WTC11 (cell line): ENCODE measurements around the gene SIGLEC5. TPM values are rescaled to one million over a fixed set of nuclear protein-coding genes. Genes with fewer than 3 reads are reported as not detected.

ENCODE experiments used
- ATAC-seq: fragments of 200-7000 bp; cut with Tn5 transposase; 2 replicates; pipeline ENCODE4 v1.10.0; 2021; ENCODE audit warnings: mild to moderate bottlenecking, moderate library complexity
- CTCF ChIA-PET: fragments of 300-600 bp; sonication (Branson Sonifier 250); formaldehyde crosslinking; loops from one replicate; lab custom pipeline; 2021; ENCODE audit warnings: antibody characterized with exemption; lab: Charles Lee
- POLR2A ChIA-PET: fragments of 350-600 bp; sonication (Branson Sonifier 250); formaldehyde crosslinking; loops from one replicate; lab custom pipeline; 2021; ENCODE audit warnings: antibody characterized with exemption; lab: Charles Lee
- DNase-seq: peaks from one replicate; pipeline ENCODE4 v3.0.0; 2021; ENCODE audit warnings: low spot score
- H3K27ac Mint-ChIP-seq: 2 replicates; pipeline ENCODE4 v1.8.0; 2021; ENCODE audit warnings: mixed read lengths
- H3K27me3 Mint-ChIP-seq: 2 replicates; pipeline ENCODE4 v1.8.0; 2021; ENCODE audit warnings: low read depth, mild to moderate bottlenecking, moderate library complexity, mixed read lengths
- H3K36me3 Mint-ChIP-seq: 2 replicates; pipeline ENCODE4 v1.8.0; 2021; ENCODE audit warnings: mixed read lengths
- H3K4me1 Mint-ChIP-seq: 2 replicates; pipeline ENCODE4 v1.8.0; 2022; ENCODE audit warnings: mixed read lengths
- H3K4me3 Mint-ChIP-seq: 2 replicates; pipeline ENCODE4 v1.8.0; 2021; ENCODE audit warnings: mild to moderate bottlenecking, moderate library complexity, mixed read lengths
- H3K9me3 Mint-ChIP-seq: 2 replicates; pipeline ENCODE4 v1.8.0; 2021; ENCODE audit warnings: mixed read lengths
- ATF1 ChIP-seq: sonication (generic); formaldehyde crosslinking; IDR thresholded peaks from 2 replicates; pipeline ENCODE4 v1.8.1; 2023; ENCODE audit warnings: mild to moderate bottlenecking, moderate library complexity, missing genetic modification reagents
- CDX4 ChIP-seq: fragments of 250-450 bp; sonication (Bioruptor Pico); IDR thresholded peaks from 2 replicates; pipeline ENCODE4 v1.9.0; 2021; ENCODE audit warnings: moderate library complexity, mild to moderate bottlenecking, inconsistent platforms, borderline replicate concordance
- CTCF ChIP-seq: fragments of 200-600 bp; IDR thresholded peaks from 2 replicates; pipeline ENCODE4 v1.8.0; 2022; ENCODE audit warnings: antibody characterized with exemption
- E2F4 ChIP-seq: sonication (generic); formaldehyde crosslinking; IDR thresholded peaks from 2 replicates; pipeline ENCODE4 v1.8.1; 2022; ENCODE audit warnings: low read depth, mild to moderate bottlenecking, moderate library complexity, missing genetic modification reagents, borderline replicate concordance
- E2F5 ChIP-seq: sonication (generic); formaldehyde crosslinking; IDR thresholded peaks from 2 replicates; pipeline ENCODE4 v1.8.1; 2022; ENCODE audit warnings: mild to moderate bottlenecking, moderate library complexity, missing genetic modification reagents
- ESRRA ChIP-seq: sonication (generic); formaldehyde crosslinking; IDR thresholded peaks from 2 replicates; pipeline ENCODE4 v1.8.1; 2022; ENCODE audit warnings: mild to moderate bottlenecking, missing genetic modification reagents, borderline replicate concordance
- ETV6 ChIP-seq: sonication (generic); formaldehyde crosslinking; IDR thresholded peaks from 2 replicates; pipeline ENCODE4 v1.8.1; 2022; ENCODE audit warnings: mild to moderate bottlenecking, missing genetic modification reagents
- FOXK1 ChIP-seq: sonication (generic); formaldehyde crosslinking; IDR thresholded peaks from 2 replicates; pipeline ENCODE4 v1.8.0; 2022; ENCODE audit warnings: mild to moderate bottlenecking, moderate library complexity, missing genetic modification reagents
- MAX ChIP-seq: sonication (generic); formaldehyde crosslinking; IDR thresholded peaks from 2 replicates; pipeline ENCODE4 v1.8.0; 2022; ENCODE audit warnings: mild to moderate bottlenecking, missing genetic modification reagents
- NR3C1 ChIP-seq: sonication (generic); formaldehyde crosslinking; conservative IDR thresholded peaks from 2 replicates; pipeline ENCODE4 v1.8.1; 2023; ENCODE audit warnings: low read depth, mild to moderate bottlenecking, missing genetic modification reagents
- PRRX2 ChIP-seq: fragments of 250-450 bp; sonication (Bioruptor Pico); IDR thresholded peaks from 2 replicates; pipeline ENCODE4 v1.8.0; 2021; ENCODE audit warnings: mild to moderate bottlenecking
- RORB ChIP-seq: fragments of 250-450 bp; sonication (Bioruptor Pico); IDR thresholded peaks from 2 replicates; pipeline ENCODE4 v1.9.0; 2021; ENCODE audit warnings: mild to moderate bottlenecking
- SMAD4 ChIP-seq: sonication (generic); formaldehyde crosslinking; IDR thresholded peaks from 2 replicates; pipeline ENCODE4 v1.8.0; 2022; ENCODE audit warnings: mild to moderate bottlenecking, missing genetic modification reagents
- SOX15 ChIP-seq: fragments of 250-450 bp; sonication (Bioruptor Pico); IDR thresholded peaks from 2 replicates; pipeline ENCODE4 v1.9.0; 2021; ENCODE audit warnings: mild to moderate bottlenecking
- ZNF232 ChIP-seq: sonication (generic); formaldehyde crosslinking; IDR thresholded peaks from 2 replicates; pipeline ENCODE4 v1.8.0; 2022; ENCODE audit warnings: mild to moderate bottlenecking, missing genetic modification reagents
- ZNF317 ChIP-seq: sonication (generic); formaldehyde crosslinking; IDR thresholded peaks from 2 replicates; pipeline ENCODE4 v1.8.1; 2023; ENCODE audit warnings: low read depth, mild to moderate bottlenecking, moderate library complexity, missing genetic modification reagents, borderline replicate concordance
- ZNF671 ChIP-seq: fragments of 250-450 bp; sonication (Bioruptor Pico); IDR thresholded peaks from 2 replicates; pipeline ENCODE4 v1.8.0; 2021; ENCODE audit warnings: mild to moderate bottlenecking
- total RNA-seq: library from RNA; stranded (reverse); gene quantifications from 3 replicates; pipeline ENCODE4 v1.2.3, GENCODE V29; 2021
- TF ChIP-seq, protein P1 (sequence below): sonication (generic); formaldehyde crosslinking; IDR thresholded peaks from 2 replicates; pipeline ENCODE4 v1.8.0; 2022; ENCODE audit warnings: missing genetic modification reagents
- TF ChIP-seq, protein P2 (sequence below): sonication (generic); formaldehyde crosslinking; IDR thresholded peaks from 2 replicates; pipeline ENCODE4 v1.8.0; 2022; ENCODE audit warnings: mild to moderate bottlenecking, missing genetic modification reagents
- TF ChIP-seq, protein P3 (sequence below): fragments of 250-450 bp; sonication (Bioruptor Pico); IDR thresholded peaks from 2 replicates; pipeline ENCODE4 v2.1.2; 2022; ENCODE audit warnings: mild to moderate bottlenecking, moderate library complexity
- TF ChIP-seq, protein P4 (sequence below): sonication (generic); formaldehyde crosslinking; conservative IDR thresholded peaks from 2 replicates; pipeline ENCODE4 v1.8.1; 2022; ENCODE audit warnings: mild to moderate bottlenecking, missing genetic modification reagents

SIGLEC5 gene
- total RNA-seq, 1 experiment from 2014 or later: 0.15 TPM

DNA sequence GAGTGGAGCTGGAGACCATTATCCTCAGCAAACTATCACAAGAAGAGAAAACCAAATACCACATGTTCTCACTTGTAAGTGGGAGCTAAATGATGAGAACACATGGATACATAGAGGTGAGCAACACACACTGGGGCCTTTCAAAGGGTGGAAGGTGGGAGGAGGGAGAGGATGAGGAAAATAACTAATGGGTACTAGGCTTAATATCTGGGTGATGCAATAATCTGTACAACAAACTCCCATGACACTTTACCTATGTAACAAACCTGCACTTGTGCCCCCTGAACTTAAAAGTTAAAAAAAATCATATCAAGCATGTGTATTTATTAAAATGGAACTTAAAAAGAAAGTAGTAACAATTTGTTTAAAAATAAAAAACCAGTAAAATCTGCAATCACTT is 11.4 kb upstream of the SIGLEC5 start:
- no peak for DNase-seq
- no peak for TF ChIP-seq FOXK1 (CRISPR knock-in tag)
- TF ChIP-seq ZNF671: no peak
- no peak for TF ChIP-seq E2F5
- TF ChIP-seq ATF1 (CRISPR knock-in tag): no peak
- no peak for TF ChIP-seq E2F4 (CRISPR knock-in tag)
- no peak for TF ChIP-seq ETV6 (CRISPR knock-in tag)
- TF ChIP-seq, protein P1, sequence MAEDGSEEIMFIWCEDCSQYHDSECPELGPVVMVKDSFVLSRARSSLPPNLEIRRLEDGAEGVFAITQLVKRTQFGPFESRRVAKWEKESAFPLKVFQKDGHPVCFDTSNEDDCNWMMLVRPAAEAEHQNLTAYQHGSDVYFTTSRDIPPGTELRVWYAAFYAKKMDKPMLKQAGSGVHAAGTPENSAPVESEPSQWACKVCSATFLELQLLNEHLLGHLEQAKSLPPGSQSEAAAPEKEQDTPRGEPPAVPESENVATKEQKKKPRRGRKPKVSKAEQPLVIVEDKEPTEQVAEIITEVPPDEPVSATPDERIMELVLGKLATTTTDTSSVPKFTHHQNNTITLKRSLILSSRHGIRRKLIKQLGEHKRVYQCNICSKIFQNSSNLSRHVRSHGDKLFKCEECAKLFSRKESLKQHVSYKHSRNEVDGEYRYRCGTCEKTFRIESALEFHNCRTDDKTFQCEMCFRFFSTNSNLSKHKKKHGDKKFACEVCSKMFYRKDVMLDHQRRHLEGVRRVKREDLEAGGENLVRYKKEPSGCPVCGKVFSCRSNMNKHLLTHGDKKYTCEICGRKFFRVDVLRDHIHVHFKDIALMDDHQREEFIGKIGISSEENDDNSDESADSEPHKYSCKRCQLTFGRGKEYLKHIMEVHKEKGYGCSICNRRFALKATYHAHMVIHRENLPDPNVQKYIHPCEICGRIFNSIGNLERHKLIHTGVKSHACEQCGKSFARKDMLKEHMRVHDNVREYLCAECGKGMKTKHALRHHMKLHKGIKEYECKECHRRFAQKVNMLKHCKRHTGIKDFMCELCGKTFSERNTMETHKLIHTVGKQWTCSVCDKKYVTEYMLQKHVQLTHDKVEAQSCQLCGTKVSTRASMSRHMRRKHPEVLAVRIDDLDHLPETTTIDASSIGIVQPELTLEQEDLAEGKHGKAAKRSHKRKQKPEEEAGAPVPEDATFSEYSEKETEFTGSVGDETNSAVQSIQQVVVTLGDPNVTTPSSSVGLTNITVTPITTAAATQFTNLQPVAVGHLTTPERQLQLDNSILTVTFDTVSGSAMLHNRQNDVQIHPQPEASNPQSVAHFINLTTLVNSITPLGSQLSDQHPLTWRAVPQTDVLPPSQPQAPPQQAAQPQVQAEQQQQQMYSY (CRISPR knock-in tag): no peak
- no peak for TF ChIP-seq PRRX2 (CRISPR knock-in tag)
- no peak for TF ChIP-seq ESRRA (CRISPR knock-in tag)
- TF ChIP-seq, all 79 proteins: peak for 0
- Mint-ChIP-seq H3K36me3 (no peaks in the 10 kb centered on the region), H3K4me3 (no peak overlapping the region), H3K27ac (no peak overlapping the region), H3K27me3 (no peaks in the 10 kb centered on the region), H3K9me3 (no peaks in the 10 kb centered on the region), H3K4me1 (no peaks in the 10 kb centered on the region)
- no peak for ATAC-seq
- ChIA-PET CTCF (no interaction called here), POLR2A (no interaction called here)

DNA sequence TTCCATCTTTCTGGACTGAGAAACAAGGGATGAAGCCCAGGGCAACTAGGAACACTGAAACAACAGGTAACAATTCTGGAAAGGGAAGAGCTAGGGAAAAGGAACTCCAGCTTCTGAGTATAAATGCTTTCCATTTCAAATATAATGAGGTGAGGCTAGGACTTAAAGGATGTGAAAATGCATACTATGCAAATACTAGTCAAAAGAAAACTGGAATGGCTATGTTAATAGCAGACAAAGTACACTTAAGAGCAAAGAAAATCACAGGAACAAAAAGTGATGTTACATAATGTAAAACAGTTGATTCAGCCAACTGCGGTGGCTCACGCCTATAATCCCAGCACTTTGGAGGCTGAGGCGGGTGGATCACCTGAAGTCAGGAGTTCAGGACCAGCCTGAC is 10.2 kb upstream of the SIGLEC5 start:
- TF ChIP-seq ZNF232: no peak
- TF ChIP-seq, all 79 proteins: peak for 0
- no peak overlapping the region for H3K27ac Mint-ChIP-seq
- DNase-seq (no peak), ATAC-seq (no peak)
- no peaks in the 10 kb centered on the region for H3K9me3 Mint-ChIP-seq
- no peak overlapping the region for H3K4me3 Mint-ChIP-seq
- ChIA-PET POLR2A (no interaction called here), CTCF (no interaction called here)
- H3K27me3 Mint-ChIP-seq: no peaks in the 10 kb centered on the region
- no peaks in the 10 kb centered on the region for H3K36me3 Mint-ChIP-seq
- H3K4me1 Mint-ChIP-seq: no peaks in the 10 kb centered on the region

DNA sequence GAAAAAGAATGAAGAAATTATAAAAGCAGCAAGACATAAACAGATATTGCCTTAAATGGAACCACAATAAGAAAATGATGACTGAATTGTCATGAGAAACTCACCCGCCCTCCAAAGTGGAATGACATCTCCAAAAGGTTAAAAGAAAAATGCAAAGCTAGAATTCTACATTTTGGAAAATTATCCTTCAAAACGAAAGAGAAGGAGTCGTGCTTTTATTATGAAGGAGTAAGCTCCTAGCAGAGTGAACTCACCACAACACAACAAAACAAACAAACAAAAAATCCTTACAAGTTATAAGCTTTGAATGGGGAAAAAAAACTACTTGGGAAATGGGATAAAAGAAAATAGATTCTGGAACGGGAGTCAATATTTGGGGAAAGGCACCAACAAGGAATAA is 9.7 kb upstream of the SIGLEC5 start:
- no peaks in the 10 kb centered on the region for H3K27me3 Mint-ChIP-seq
- DNase-seq (no peak), ATAC-seq (no peak)
- no peaks in the 10 kb centered on the region for H3K36me3 Mint-ChIP-seq
- H3K9me3 Mint-ChIP-seq: no peaks in the 10 kb centered on the region
- no peak overlapping the region for H3K27ac Mint-ChIP-seq
- no peak overlapping the region for H3K4me3 Mint-ChIP-seq
- ChIA-PET CTCF (no interaction called here), POLR2A (no interaction called here)
- no peaks in the 10 kb centered on the region for H3K4me1 Mint-ChIP-seq
- TF ChIP-seq, protein P2, sequence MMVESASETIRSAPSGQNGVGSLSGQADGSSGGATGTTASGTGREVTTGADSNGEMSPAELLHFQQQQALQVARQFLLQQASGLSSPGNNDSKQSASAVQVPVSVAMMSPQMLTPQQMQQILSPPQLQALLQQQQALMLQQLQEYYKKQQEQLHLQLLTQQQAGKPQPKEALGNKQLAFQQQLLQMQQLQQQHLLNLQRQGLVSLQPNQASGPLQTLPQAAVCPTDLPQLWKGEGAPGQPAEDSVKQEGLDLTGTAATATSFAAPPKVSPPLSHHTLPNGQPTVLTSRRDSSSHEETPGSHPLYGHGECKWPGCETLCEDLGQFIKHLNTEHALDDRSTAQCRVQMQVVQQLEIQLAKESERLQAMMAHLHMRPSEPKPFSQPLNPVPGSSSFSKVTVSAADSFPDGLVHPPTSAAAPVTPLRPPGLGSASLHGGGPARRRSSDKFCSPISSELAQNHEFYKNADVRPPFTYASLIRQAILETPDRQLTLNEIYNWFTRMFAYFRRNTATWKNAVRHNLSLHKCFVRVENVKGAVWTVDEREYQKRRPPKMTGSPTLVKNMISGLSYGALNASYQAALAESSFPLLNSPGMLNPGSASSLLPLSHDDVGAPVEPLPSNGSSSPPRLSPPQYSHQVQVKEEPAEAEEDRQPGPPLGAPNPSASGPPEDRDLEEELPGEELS (CRISPR knock-in tag): no peak
- TF ChIP-seq MAX (CRISPR knock-in tag) (no peak), ZNF317 (no peak), NR3C1 (CRISPR knock-in tag) (no peak), SOX15 (CRISPR knock-in tag) (no peak), CTCF (no peak), CDX4 (CRISPR knock-in tag) (no peak), SMAD4 (CRISPR knock-in tag) (no peak), FOXK1 (CRISPR knock-in tag) (no peak), RORB (CRISPR knock-in tag) (no peak)
- TF ChIP-seq, protein P3, sequence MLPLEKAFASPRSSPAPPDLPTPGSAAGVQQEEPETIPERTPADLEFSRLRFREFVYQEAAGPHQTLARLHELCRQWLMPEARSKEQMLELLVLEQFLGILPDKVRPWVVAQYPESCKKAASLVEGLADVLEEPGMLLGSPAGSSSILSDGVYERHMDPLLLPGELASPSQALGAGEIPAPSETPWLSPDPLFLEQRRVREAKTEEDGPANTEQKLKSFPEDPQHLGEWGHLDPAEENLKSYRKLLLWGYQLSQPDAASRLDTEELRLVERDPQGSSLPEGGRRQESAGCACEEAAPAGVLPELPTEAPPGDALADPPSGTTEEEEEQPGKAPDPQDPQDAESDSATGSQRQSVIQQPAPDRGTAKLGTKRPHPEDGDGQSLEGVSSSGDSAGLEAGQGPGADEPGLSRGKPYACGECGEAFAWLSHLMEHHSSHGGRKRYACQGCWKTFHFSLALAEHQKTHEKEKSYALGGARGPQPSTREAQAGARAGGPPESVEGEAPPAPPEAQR (CRISPR knock-in tag): no peak
- TF ChIP-seq, protein P4, sequence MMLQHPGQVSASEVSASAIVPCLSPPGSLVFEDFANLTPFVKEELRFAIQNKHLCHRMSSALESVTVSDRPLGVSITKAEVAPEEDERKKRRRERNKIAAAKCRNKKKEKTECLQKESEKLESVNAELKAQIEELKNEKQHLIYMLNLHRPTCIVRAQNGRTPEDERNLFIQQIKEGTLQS (CRISPR knock-in tag): no peak
